ENCODE measurements around the gene MAT1A. TPM values are rescaled to one million over a fixed set of nuclear protein-coding genes. Genes with fewer than 3 reads are reported as not detected.

The MAT1A gene
- total and polyA plus RNA-seq, 4 donors: 179 to 759 (median 494) TPM

DNA sequence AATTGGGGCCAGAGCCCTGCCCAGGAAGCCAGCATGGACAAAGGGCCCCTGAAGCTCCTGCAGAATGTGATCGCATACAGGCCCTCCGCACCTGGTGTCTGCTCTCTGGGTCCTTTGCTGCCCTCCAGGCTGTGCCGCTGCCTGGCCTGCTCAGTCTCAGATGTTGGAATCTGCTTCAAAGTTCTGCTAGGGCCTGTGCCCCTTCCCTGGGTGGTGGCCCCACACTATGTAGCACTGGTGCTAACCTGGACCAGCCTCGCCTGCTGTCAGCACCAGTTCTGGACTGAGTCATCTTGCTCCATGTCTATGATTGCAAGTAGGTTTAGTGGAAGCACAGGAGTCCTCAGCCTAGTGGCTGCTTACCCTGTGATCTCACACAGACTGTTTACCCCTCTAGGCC is 6.3 kb downstream of the MAT1A start:
- H3K27me3 ChIP-seq (ENCODE audit: control insufficient read depth in 4 of 4, insufficient read depth in 4 of 4, low read length in 3 of 4): no peaks in the 10 kb centered on the region
- H3K36me3 ChIP-seq (ENCODE audit: control insufficient read depth in 4 of 4, insufficient read depth in 3 of 4, low read depth in 1 of 4, low read length in 3 of 4): peaks cover 7 to 67% (median 43%) of the 10 kb centered on the region in 4 donors
- TF ChIP-seq ATF3 (IDR thresholded peaks at IDR 0.05): no peak
- TF ChIP-seq JUND (IDR thresholded peaks at IDR 0.05): no peak
- no peak for TF ChIP-seq NR2F2 (IDR thresholded peaks at IDR 0.05)
- TF ChIP-seq YY1 (IDR thresholded peaks at IDR 0.05): no peak
- TF ChIP-seq FOXA1 (IDR thresholded peaks at IDR 0.05): no peak
- TF ChIP-seq TAF1 (conservative IDR thresholded peaks at IDR 0.05): no peak
- no peak for TF ChIP-seq RXRA (IDR thresholded peaks at IDR 0.05)
- TF ChIP-seq, protein P1, sequence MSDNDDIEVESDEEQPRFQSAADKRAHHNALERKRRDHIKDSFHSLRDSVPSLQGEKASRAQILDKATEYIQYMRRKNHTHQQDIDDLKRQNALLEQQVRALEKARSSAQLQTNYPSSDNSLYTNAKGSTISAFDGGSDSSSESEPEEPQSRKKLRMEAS (IDR thresholded peaks at IDR 0.05): no peak
- TF ChIP-seq SP1 (IDR thresholded peaks at IDR 0.05): no peak
- no peak for TF ChIP-seq REST (IDR thresholded peaks at IDR 0.05)
- TF ChIP-seq HNF4A (conservative IDR thresholded peaks at IDR 0.05): no peak
- TF ChIP-seq RAD21 (IDR thresholded peaks at IDR 0.05): no peak
- TF ChIP-seq FOXA2 (IDR thresholded peaks at IDR 0.05): no peak
- TF ChIP-seq HNF4G (IDR thresholded peaks at IDR 0.05): no peak
- no peak for TF ChIP-seq EGR1 (IDR thresholded peaks at IDR 0.05; ENCODE audit: low read depth in 2 of 2)
- TF ChIP-seq CTCF (IDR thresholded peaks at IDR 0.05; ENCODE audit: low read depth, low read length, missing input control): no peak
- TF ChIP-seq GABPA (IDR thresholded peaks at IDR 0.05 in 1 of 2, conservative IDR thresholded peaks at IDR 0.05 in 1 of 2): no peak
- no peak for TF ChIP-seq ZBTB33 (IDR thresholded peaks at IDR 0.05)
- H3K4me3 ChIP-seq (ENCODE audit: low read depth in 1 of 3, low read length in 3 of 3): peak overlapping the region in 2 of 3 donors; percentile 8 to 43
- WGBS: 71% methylated on average over 4 of the region's 4 CpGs
- H3K4me1 ChIP-seq (ENCODE audit: control insufficient read depth in 4 of 4, insufficient read depth in 4 of 4, low read length in 3 of 4): peaks cover 8 to 72% (median 61%) of the 10 kb centered on the region in 4 donors
- no peaks in the 10 kb centered on the region for H3K9me3 ChIP-seq (ENCODE audit: control insufficient read depth in 4 of 4, low read length in 3 of 4)
- DNase-seq (ENCODE audit: low spot score): no peak
- H3K27ac ChIP-seq (ENCODE audit: low read depth in 1 of 2, low read length in 2 of 2): peak overlapping the region; percentile 71 to 98
- H3K9ac ChIP-seq (ENCODE audit: low read depth in 1 of 2, low read length in 2 of 2): peak overlapping the region in 1 of 2 donors; percentile 50
